H1 (cell line): ENCODE measurements around the gene CXCL1.

ENCODE experiments used
- CHD1 ChIP-seq: IDR thresholded peaks from 2 replicates; pipeline ENCODE4 v1.6.1; 2012; ENCODE audit warnings: low read depth, low read length, improper control_type of control experiment
- CREB1 ChIP-seq: IDR thresholded peaks from 2 replicates; pipeline ENCODE4 v1.6.1; 2012; ENCODE audit warnings: inconsistent platforms
- CTCF ChIP-seq, 3 experiments: IDR thresholded peaks; 1 replicate in 2 of 3; 2 replicates in 1 of 3; pipeline versions ENCODE4 v1.5.1 to v1.6.1; 2011; ENCODE audit warnings: low read length in 3 of 3, mild to moderate bottlenecking in 3 of 3, inconsistent platforms in 2 of 3, low read depth in 1 of 3, moderate library complexity in 1 of 3; ENCODE audit not compliant: insufficient read depth in 1 of 3; ENCODE audit errors: control extremely low read depth in 1 of 3
- POLR2AphosphoS5 ChIP-seq: IDR thresholded peaks from 2 replicates; pipeline ENCODE4 v1.6.1; 2011; ENCODE audit warnings: low read depth, low read length

- TF ChIP-seq CHD1 (no peak), CTCF (IDR thresholded peaks at IDR 0.05; ENCODE audit: control extremely low read depth in 1 of 3, insufficient read depth in 1 of 3, low read depth in 1 of 3, low read length in 3 of 3) (no peak), POLR2AphosphoS5 (no peak), CREB1 (no peak)
Measured at GRCh38 chr4:73841243-73841925, 27.8 kb upstream of the CXCL1 start.
